Measurements from ENCODE around the gene CUX1. TPM values are rescaled to one million over a fixed set of nuclear protein-coding genes. Genes with fewer than 3 reads are reported as not detected.
A peak's percentile ranks its signal among the peaks of the same experiment; 100 is the strongest.

CUX1 gene
- total RNA-seq, 4 donors from 2014 or later, result 56.9 to 124 (median 93.2) TPM

GRCh38 chr7:101936223-101936610 is 118.8 kb downstream of the CUX1 start:
- peak overlapping the region; percentile 88 to 90 (median 90) for H3K27ac ChIP-seq
- intact Hi-C loops (cut with DNase I; ENCODE audit: low total_unique reads) (loop anchor here (10.0 kb wide), 1 partner anchor 121 kb away; the partner anchor contains the start of gene CUX1), in situ Hi-C loops (cut with MboI; ENCODE audit: low pct_ligation_motif_present in 1 of 4, low pct_unique_long_range_greater_than_20kb in 1 of 4, low sequenced_read_pairs in 3 of 4) (no loop called here)
- H3K4me3 ChIP-seq, result peak overlapping the region in 3 of 4 donors; percentile 4 to 39 (median 17)
- H3K27me3 ChIP-seq, result no peaks in the 10 kb centered on the region
- no peak for TF ChIP-seq POLR2AphosphoS5 (IDR thresholded peaks at IDR 0.05)
- no peak for TF ChIP-seq POLR2A (IDR thresholded peaks at IDR 0.05)
- no peak for TF ChIP-seq EP300 (IDR thresholded peaks at IDR 0.05; ENCODE audit: low read depth)
- TF ChIP-seq CTCF (IDR thresholded peaks at IDR 0.05), result no peak
- no peaks in the 10 kb centered on the region for H3K9me3 ChIP-seq
- H3K36me3 ChIP-seq, result no peaks in the 10 kb centered on the region
- peaks cover 26 to 60% (median 47%) of the 10 kb centered on the region in 4 donors for H3K4me1 ChIP-seq
- DNase-seq, result no peak
- 18 to 28% methylated on average over 11 to 13 of the region's 13 CpGs for WGBS, 2 donors (ENCODE audit: low coverage in 1 of 2)

GRCh38 chr7:101936611-101937231 is 119.3 kb downstream of the CUX1 start:
- TF ChIP-seq CTCF (IDR thresholded peaks at IDR 0.05) (no peak), EP300 (IDR thresholded peaks at IDR 0.05; ENCODE audit: low read depth) (no peak), POLR2AphosphoS5 (IDR thresholded peaks at IDR 0.05) (peak in 1 of 3 donors; percentile 56), POLR2A (IDR thresholded peaks at IDR 0.05) (no peak)
- 19 to 45% methylated on average over 7 to 16 of the region's 19 CpGs for WGBS, 2 donors (ENCODE audit: low coverage in 1 of 2)
- H3K4me3 ChIP-seq, result peak overlapping the region in 3 of 4 donors; percentile 4 to 39 (median 17)

GRCh38 chr7:101937717-101938514 is 120.5 kb downstream of the CUX1 start:
- H3K36me3 ChIP-seq, result no peaks in the 10 kb centered on the region
- H3K9me3 ChIP-seq, result no peaks in the 10 kb centered on the region
- peaks cover 43 to 77% (median 64%) of the 10 kb centered on the region in 4 donors for H3K4me1 ChIP-seq
- no peak overlapping the region for H3K4me3 ChIP-seq
- H3K27me3 ChIP-seq, result no peaks in the 10 kb centered on the region
- 86 to 94% methylated on average over 4 to 11 of the region's 11 CpGs for WGBS, 2 donors (ENCODE audit: low coverage in 1 of 2)
- TF ChIP-seq POLR2A (IDR thresholded peaks at IDR 0.05) (no peak), POLR2AphosphoS5 (IDR thresholded peaks at IDR 0.05) (no peak), EP300 (IDR thresholded peaks at IDR 0.05; ENCODE audit: low read depth) (no peak), CTCF (IDR thresholded peaks at IDR 0.05) (no peak)
- in situ Hi-C loops (cut with MboI; ENCODE audit: low pct_ligation_motif_present in 1 of 4, low pct_unique_long_range_greater_than_20kb in 1 of 4, low sequenced_read_pairs in 3 of 4) (no loop called here), intact Hi-C loops (cut with DNase I; ENCODE audit: low total_unique reads) (loop anchor here (10.0 kb wide), 1 partner anchor 123 kb away; the partner anchor contains the start of gene CUX1)
- peak overlapping the region; percentile 88 to 90 (median 90) for H3K27ac ChIP-seq
- no peak for DNase-seq

More at GRCh38 chr7:101936611-101937231, 119.3 kb downstream of the CUX1 start:
- no peaks in the 10 kb centered on the region for H3K9me3 ChIP-seq
- peak overlapping the region; percentile 88 to 90 (median 90) for H3K27ac ChIP-seq
- no peaks in the 10 kb centered on the region for H3K36me3 ChIP-seq
- peaks cover 31 to 65% (median 52%) of the 10 kb centered on the region in 4 donors for H3K4me1 ChIP-seq
- intact Hi-C loops (cut with DNase I; ENCODE audit: low total_unique reads) (loop anchor here (10.0 kb wide), 1 partner anchor 122 kb away; the partner anchor contains the start of gene CUX1), in situ Hi-C loops (cut with MboI; ENCODE audit: low pct_ligation_motif_present in 1 of 4, low pct_unique_long_range_greater_than_20kb in 1 of 4, low sequenced_read_pairs in 3 of 4) (no loop called here)
- no peaks in the 10 kb centered on the region for H3K27me3 ChIP-seq
- DNase-seq, result peak; percentile 71

- Histone ChIP-seq H3K9me3 (no peaks in the 10 kb centered on the region), H3K27ac (peak overlapping the region in 3 of 4 donors; percentile 84 to 90 (median 90)), H3K4me1 (peaks cover 50 to 72% (median 65%) of the 10 kb centered on the region in 4 donors), H3K36me3 (no peaks in the 10 kb centered on the region), H3K27me3 (no peaks in the 10 kb centered on the region), H3K4me3 (no peak overlapping the region)
- 85 to 90% methylated on average over 4 to 8 of the region's 8 CpGs for WGBS, 2 donors (ENCODE audit: low coverage in 1 of 2)
- TF ChIP-seq CTCF (IDR thresholded peaks at IDR 0.05) (no peak), EP300 (IDR thresholded peaks at IDR 0.05; ENCODE audit: low read depth) (no peak)
- in situ Hi-C loops (cut with MboI; ENCODE audit: low pct_ligation_motif_present in 1 of 4, low pct_unique_long_range_greater_than_20kb in 1 of 4, low sequenced_read_pairs in 3 of 4) (no loop called here), intact Hi-C loops (cut with DNase I; ENCODE audit: low total_unique reads) (loop anchor here (10.0 kb wide), 1 partner anchor 124 kb away; the partner anchor contains the start of gene CUX1)
- DNase-seq, result no peak
These were observed 121.8 kb downstream of the CUX1 start for GRCh38 chr7:101939136-101939695.
